Hematopoietic multipotent progenitor cell treated with erythropoietin and hydrocortisone succinate and interleukin-3 and kit ligand, for 15 days (in vitro differentiated cells): ENCODE results near the gene C6.

Experiments
- DNase-seq: peaks from one replicate; pipeline ENCODE4 v3.0.0-alpha.2; 2015; ENCODE audit warnings: low spot score

The C6 gene

GRCh38 chr5:41120600-41120999 lies 92.7 kb downstream of the C6 start:
- DNase-seq, result no peak

- no peak for DNase-seq
Measured at GRCh38 chr5:41118177-41118576, 95.2 kb downstream of the C6 start.

GRCh38 chr5:41115281-41115680 lies 98.1 kb downstream of the C6 start:
- no peak for DNase-seq

- DNase-seq, result no peak
Measured at GRCh38 chr5:41112486-41113455, 100.6 kb downstream of the C6 start.

- DNase-seq, result no peak
Measured at GRCh38 chr5:41109186-41109585, 104.1 kb downstream of the C6 start.

- DNase-seq, result no peak
Measured at GRCh38 chr5:41102341-41102740, 111.0 kb downstream of the C6 start.

GRCh38 chr5:41097642-41098041 lies 115.7 kb downstream of the C6 start:
- no peak for DNase-seq

GRCh38 chr5:41095324-41096101 lies 117.8 kb downstream of the C6 start:
- no peak for DNase-seq

- no peak for DNase-seq
Measured at GRCh38 chr5:41094871-41095270, 118.5 kb downstream of the C6 start.

GRCh38 chr5:41093803-41094202 lies 119.5 kb downstream of the C6 start:
- DNase-seq, result no peak
